ENCODE measurements around the gene CUTC.

Gene CUTC

GRCh38 chr10:99787782-99788445, 55.9 kb downstream of the CUTC start:
- FAIRE-seq: no peak
- TF ChIP-seq SPI1 (IDR thresholded peaks at IDR 0.05; ENCODE audit: low read depth, low read length) (no peak), POU2F2 (IDR thresholded peaks at IDR 0.05; ENCODE audit: low read depth, low read length) (no peak), POLR2AphosphoS5 (IDR thresholded peaks at IDR 0.05; ENCODE audit: low read depth, low read length) (no peak), PAX5 (IDR thresholded peaks at IDR 0.05; ENCODE audit: insufficient read depth, low read length, severe bottlenecking) (no peak), TAF1 (IDR thresholded peaks at IDR 0.05; ENCODE audit: low read depth, low read length) (no peak), POLR2A (IDR thresholded peaks at IDR 0.05; ENCODE audit: low read depth, low read length) (no peak)
- DNase-seq (ENCODE audit: insufficient read length, low spot score): no peak

- FAIRE-seq (no peak), DNase-seq (ENCODE audit: insufficient read length, low spot score) (no peak)
- no peak for TF ChIP-seq PAX5 (IDR thresholded peaks at IDR 0.05; ENCODE audit: insufficient read depth, low read length, severe bottlenecking)
- TF ChIP-seq POLR2AphosphoS5 (IDR thresholded peaks at IDR 0.05; ENCODE audit: low read depth, low read length): no peak
- no peak for TF ChIP-seq SPI1 (IDR thresholded peaks at IDR 0.05; ENCODE audit: low read depth, low read length)
- TF ChIP-seq POLR2A (IDR thresholded peaks at IDR 0.05; ENCODE audit: low read depth, low read length): no peak
- no peak for TF ChIP-seq TAF1 (IDR thresholded peaks at IDR 0.05; ENCODE audit: low read depth, low read length)
- no peak for TF ChIP-seq POU2F2 (IDR thresholded peaks at IDR 0.05; ENCODE audit: low read depth, low read length)
These were observed 56.7 kb downstream of the CUTC start for GRCh38 chr10:99788598-99789256.

- DNase-seq (ENCODE audit: insufficient read length, low spot score) (no peak), FAIRE-seq (no peak)
- TF ChIP-seq TAF1 (IDR thresholded peaks at IDR 0.05; ENCODE audit: low read depth, low read length) (no peak), SPI1 (IDR thresholded peaks at IDR 0.05; ENCODE audit: low read depth, low read length) (no peak), POLR2A (IDR thresholded peaks at IDR 0.05; ENCODE audit: low read depth, low read length) (no peak), POU2F2 (IDR thresholded peaks at IDR 0.05; ENCODE audit: low read depth, low read length) (no peak), POLR2AphosphoS5 (IDR thresholded peaks at IDR 0.05; ENCODE audit: low read depth, low read length) (no peak), PAX5 (IDR thresholded peaks at IDR 0.05; ENCODE audit: insufficient read depth, low read length, severe bottlenecking) (no peak)
These were observed 59.8 kb downstream of the CUTC start for GRCh38 chr10:99791831-99792230.

GRCh38 chr10:99793819-99794218, 61.8 kb downstream of the CUTC start:
- TF ChIP-seq POLR2AphosphoS5 (IDR thresholded peaks at IDR 0.05; ENCODE audit: low read depth, low read length) (no peak), POLR2A (IDR thresholded peaks at IDR 0.05; ENCODE audit: low read depth, low read length) (no peak), SPI1 (IDR thresholded peaks at IDR 0.05; ENCODE audit: low read depth, low read length) (no peak), PAX5 (IDR thresholded peaks at IDR 0.05; ENCODE audit: insufficient read depth, low read length, severe bottlenecking) (no peak), POU2F2 (IDR thresholded peaks at IDR 0.05; ENCODE audit: low read depth, low read length) (no peak), TAF1 (IDR thresholded peaks at IDR 0.05; ENCODE audit: low read depth, low read length) (no peak)
- FAIRE-seq: no peak
- no peak for DNase-seq (ENCODE audit: insufficient read length, low spot score)

- DNase-seq (ENCODE audit: insufficient read length, low spot score): no peak
- no peak for TF ChIP-seq TAF1 (IDR thresholded peaks at IDR 0.05; ENCODE audit: low read depth, low read length)
- TF ChIP-seq POLR2AphosphoS5 (IDR thresholded peaks at IDR 0.05; ENCODE audit: low read depth, low read length): no peak
- TF ChIP-seq SPI1 (IDR thresholded peaks at IDR 0.05; ENCODE audit: low read depth, low read length): no peak
- TF ChIP-seq PAX5 (IDR thresholded peaks at IDR 0.05; ENCODE audit: insufficient read depth, low read length, severe bottlenecking): no peak
- TF ChIP-seq POLR2A (IDR thresholded peaks at IDR 0.05; ENCODE audit: low read depth, low read length): no peak
- TF ChIP-seq POU2F2 (IDR thresholded peaks at IDR 0.05; ENCODE audit: low read depth, low read length): no peak
- no peak for FAIRE-seq
These were observed 64.9 kb downstream of the CUTC start for GRCh38 chr10:99796928-99797327.

GRCh38 chr10:99798031-99798430, 66.0 kb downstream of the CUTC start:
- TF ChIP-seq POLR2A (IDR thresholded peaks at IDR 0.05; ENCODE audit: low read depth, low read length) (no peak), POLR2AphosphoS5 (IDR thresholded peaks at IDR 0.05; ENCODE audit: low read depth, low read length) (no peak), POU2F2 (IDR thresholded peaks at IDR 0.05; ENCODE audit: low read depth, low read length) (no peak), TAF1 (IDR thresholded peaks at IDR 0.05; ENCODE audit: low read depth, low read length) (no peak), PAX5 (IDR thresholded peaks at IDR 0.05; ENCODE audit: insufficient read depth, low read length, severe bottlenecking) (no peak), SPI1 (IDR thresholded peaks at IDR 0.05; ENCODE audit: low read depth, low read length) (no peak)
- FAIRE-seq (no peak), DNase-seq (ENCODE audit: insufficient read length, low spot score) (no peak)

- FAIRE-seq: no peak
- no peak for DNase-seq (ENCODE audit: insufficient read length, low spot score)
- TF ChIP-seq POLR2A (IDR thresholded peaks at IDR 0.05; ENCODE audit: low read depth, low read length) (no peak), POLR2AphosphoS5 (IDR thresholded peaks at IDR 0.05; ENCODE audit: low read depth, low read length) (no peak), PAX5 (IDR thresholded peaks at IDR 0.05; ENCODE audit: insufficient read depth, low read length, severe bottlenecking) (no peak), SPI1 (IDR thresholded peaks at IDR 0.05; ENCODE audit: low read depth, low read length) (no peak), POU2F2 (IDR thresholded peaks at IDR 0.05; ENCODE audit: low read depth, low read length) (no peak), TAF1 (IDR thresholded peaks at IDR 0.05; ENCODE audit: low read depth, low read length) (no peak)
These were observed 66.9 kb downstream of the CUTC start for GRCh38 chr10:99798920-99799319.

GRCh38 chr10:99799613-99800012, 67.6 kb downstream of the CUTC start:
- DNase-seq (ENCODE audit: insufficient read length, low spot score): no peak
- TF ChIP-seq POU2F2 (IDR thresholded peaks at IDR 0.05; ENCODE audit: low read depth, low read length) (no peak), SPI1 (IDR thresholded peaks at IDR 0.05; ENCODE audit: low read depth, low read length) (no peak), PAX5 (IDR thresholded peaks at IDR 0.05; ENCODE audit: insufficient read depth, low read length, severe bottlenecking) (no peak), POLR2AphosphoS5 (IDR thresholded peaks at IDR 0.05; ENCODE audit: low read depth, low read length) (no peak), POLR2A (IDR thresholded peaks at IDR 0.05; ENCODE audit: low read depth, low read length) (no peak), TAF1 (IDR thresholded peaks at IDR 0.05; ENCODE audit: low read depth, low read length) (no peak)
- FAIRE-seq: no peak

GRCh38 chr10:99804471-99804870, 72.4 kb downstream of the CUTC start:
- TF ChIP-seq TAF1 (IDR thresholded peaks at IDR 0.05; ENCODE audit: low read depth, low read length) (no peak), POU2F2 (IDR thresholded peaks at IDR 0.05; ENCODE audit: low read depth, low read length) (no peak), SPI1 (IDR thresholded peaks at IDR 0.05; ENCODE audit: low read depth, low read length) (no peak), PAX5 (IDR thresholded peaks at IDR 0.05; ENCODE audit: insufficient read depth, low read length, severe bottlenecking) (no peak), POLR2A (IDR thresholded peaks at IDR 0.05; ENCODE audit: low read depth, low read length) (no peak), POLR2AphosphoS5 (IDR thresholded peaks at IDR 0.05; ENCODE audit: low read depth, low read length) (no peak)
- FAIRE-seq (no peak), DNase-seq (ENCODE audit: insufficient read length, low spot score) (no peak)

All from GM12891 (cell line).